HEK293 (cell line): ENCODE data around the gene TSEN54.
A peak's percentile ranks its signal among the peaks of the same experiment; 100 is the strongest.

Source experiments
- BCL6B ChIP-seq: fragments of 450-650 bp; formaldehyde crosslinking; IDR thresholded peaks from 2 replicates; pipeline ENCODE4 v1.5.1; 2017; ENCODE audit warnings: missing biosample characterization, missing genetic modification characterization
- KLF10 ChIP-seq: fragments of 450-650 bp; IDR thresholded peaks from 2 replicates; pipeline ENCODE4 v1.5.1; 2018; ENCODE audit warnings: missing biosample characterization, mild to moderate bottlenecking, missing genetic modification characterization
- PATZ1 ChIP-seq: fragments of 450-650 bp; formaldehyde crosslinking; IDR thresholded peaks from 2 replicates; pipeline ENCODE4 v1.5.1; 2016; ENCODE audit warnings: missing biosample characterization, missing genetic modification characterization
- PBX3 ChIP-seq: sonication (generic); formaldehyde crosslinking; IDR thresholded peaks from 2 replicates; pipeline ENCODE4 v1.8.1; 2022; ENCODE audit warnings: mild to moderate bottlenecking, moderate library complexity, missing genetic modification reagents
- PRDM1 ChIP-seq: fragments of 450-650 bp; formaldehyde crosslinking; IDR thresholded peaks from 2 replicates; pipeline ENCODE4; 2016; ENCODE audit warnings: missing biosample characterization, missing genetic modification characterization
- PRDM10 ChIP-seq: fragments of 450-650 bp; formaldehyde crosslinking; IDR thresholded peaks from 2 replicates; pipeline ENCODE4 v1.5.1; 2016; ENCODE audit warnings: missing biosample characterization, missing genetic modification characterization
- PRDM2 ChIP-seq: fragments of 450-650 bp; formaldehyde crosslinking; IDR thresholded peaks from 2 replicates; pipeline ENCODE4 v1.5.1; 2016; ENCODE audit warnings: missing biosample characterization, missing genetic modification characterization, borderline replicate concordance
- REPIN1 ChIP-seq: fragments of 450-650 bp; formaldehyde crosslinking; IDR thresholded peaks from 2 replicates; pipeline ENCODE4 v1.5.1; 2017; ENCODE audit warnings: missing biosample characterization, missing genetic modification characterization, low read depth
- ZFHX2 ChIP-seq: fragments of 450-650 bp; formaldehyde crosslinking; conservative IDR thresholded peaks from 2 replicates; pipeline ENCODE4 v1.5.1; 2016; ENCODE audit warnings: missing biosample characterization, missing genetic modification characterization
- ZNF132 ChIP-seq: fragments of 450-650 bp; formaldehyde crosslinking; IDR thresholded peaks from 2 replicates; pipeline ENCODE4 v1.5.1; 2017; ENCODE audit warnings: missing biosample characterization, missing genetic modification characterization, borderline replicate concordance
- ZNF138 ChIP-seq: fragments of 450-650 bp; formaldehyde crosslinking; IDR thresholded peaks from 2 replicates; pipeline ENCODE4 v1.5.1; 2016; ENCODE audit warnings: missing biosample characterization, missing genetic modification characterization, borderline replicate concordance
- ZNF157 ChIP-seq: fragments of 450-650 bp; formaldehyde crosslinking; IDR thresholded peaks from 2 replicates; pipeline ENCODE4 v1.5.1; 2016; ENCODE audit warnings: missing biosample characterization, missing genetic modification characterization
- ZNF23 ChIP-seq: fragments of 450-650 bp; formaldehyde crosslinking; IDR thresholded peaks from 2 replicates; pipeline ENCODE4 v1.5.1; 2016; ENCODE audit warnings: missing biosample characterization, missing genetic modification characterization, borderline replicate concordance
- ZNF266 ChIP-seq: fragments of 450-650 bp; formaldehyde crosslinking; IDR thresholded peaks from 2 replicates; pipeline ENCODE4 v1.5.1; 2016; ENCODE audit warnings: missing biosample characterization, missing genetic modification characterization, low read depth
- ZNF394 ChIP-seq: fragments of 450-650 bp; formaldehyde crosslinking; IDR thresholded peaks from 2 replicates; pipeline ENCODE4 v1.5.1; 2016; ENCODE audit warnings: missing biosample characterization, missing genetic modification characterization, mild to moderate bottlenecking, moderate library complexity, borderline replicate concordance
- ZNF423 ChIP-seq: fragments of 450-650 bp; formaldehyde crosslinking; IDR thresholded peaks from 2 replicates; pipeline ENCODE4 v1.5.1; 2016; ENCODE audit warnings: missing biosample characterization, missing genetic modification characterization
- ZNF501 ChIP-seq: fragments of 450-650 bp; formaldehyde crosslinking; IDR thresholded peaks from 2 replicates; pipeline ENCODE4 v1.5.1; 2016; ENCODE audit warnings: missing biosample characterization, missing genetic modification characterization
- ZNF514 ChIP-seq: fragments of 450-650 bp; formaldehyde crosslinking; IDR thresholded peaks from 2 replicates; pipeline ENCODE4 v1.5.1; 2016; ENCODE audit warnings: missing biosample characterization, missing genetic modification characterization
- ZNF580 ChIP-seq: fragments of 450-650 bp; formaldehyde crosslinking; IDR thresholded peaks from 2 replicates; pipeline ENCODE4 v1.5.1; 2016; ENCODE audit warnings: missing biosample characterization, missing genetic modification characterization
- ZNF626 ChIP-seq: fragments of 450-650 bp; sonication (Bioruptor Pico); formaldehyde crosslinking; IDR thresholded peaks from 2 replicates; pipeline ENCODE4 v1.5.1; 2018; ENCODE audit warnings: missing biosample characterization, missing genetic modification characterization, inconsistent platforms
- ZNF639 ChIP-seq: fragments of 450-650 bp; formaldehyde crosslinking; IDR thresholded peaks from 2 replicates; pipeline ENCODE4 v1.5.1; 2016; ENCODE audit warnings: missing biosample characterization, missing genetic modification characterization
- ZNF791 ChIP-seq: fragments of 450-650 bp; formaldehyde crosslinking; IDR thresholded peaks from 2 replicates; pipeline ENCODE4 v1.5.1; 2016; ENCODE audit warnings: missing biosample characterization, missing genetic modification characterization
- ZNF837 ChIP-seq: fragments of 450-650 bp; formaldehyde crosslinking; IDR thresholded peaks from 2 replicates; pipeline ENCODE4 v1.5.1; 2016; ENCODE audit warnings: missing biosample characterization, missing genetic modification characterization

TSEN54 gene

GRCh38 chr17:75515496-75516254 lies 653 bp upstream of the TSEN54 start, which contains the start of gene CASKIN2 (continued):
- TF ChIP-seq ZNF514 (tag by site-specific recombination) = no peak
- no peak; the same call in 1 of the 2 replicates for TF ChIP-seq ZNF157 (tag by site-specific recombination)
- TF ChIP-seq ZNF837 = no peak
- TF ChIP-seq PBX3 (CRISPR knock-in tag) = peak; percentile 95
- TF ChIP-seq ZNF626 (tag by site-specific recombination) = no peak
- TF ChIP-seq ZNF394 (tag by site-specific recombination) = no peak
- no peak for TF ChIP-seq PRDM10 (tag by site-specific recombination)
- peak; percentile 99 for TF ChIP-seq PATZ1
- peak; percentile 92 for TF ChIP-seq ZFHX2 (tag by site-specific recombination)
- no peak for TF ChIP-seq ZNF266
- TF ChIP-seq ZNF423 = no peak
- no peak for TF ChIP-seq ZNF132 (tag by site-specific recombination)
- peak; percentile 72; the same call in 1 of the 2 replicates for TF ChIP-seq REPIN1
- TF ChIP-seq ZNF23 = no peak
- TF ChIP-seq ZNF138 = no peak
- peak; percentile 93 for TF ChIP-seq ZNF501 (tag by site-specific recombination)
- TF ChIP-seq PRDM1 (tag by site-specific recombination) = no peak
- 0 out of 2 replicates have a peak, but pooled peaks have one; percentile 13 for TF ChIP-seq ZNF639 (tag by site-specific recombination)
- TF ChIP-seq ZNF791 (tag by site-specific recombination) = no peak
- TF ChIP-seq KLF10 = no peak
- no peak for TF ChIP-seq BCL6B (tag by site-specific recombination)
- TF ChIP-seq ZNF580 (tag by site-specific recombination) = no peak; the same call in 1 of the 2 replicates
- no peak for TF ChIP-seq PRDM2
